ENCODE results near the gene TMCC1.
"Not testable (repeated sequence)": the region's sequence is repeated elsewhere in the genome, so short reads cannot be mapped to it uniquely, and the experiment has no call there.

Gene TMCC1

GRCh38 chr3:129831942-129832341, 61.6 kb downstream of the TMCC1 start:
- not testable (repeated sequence) for DNase-seq

DNA sequence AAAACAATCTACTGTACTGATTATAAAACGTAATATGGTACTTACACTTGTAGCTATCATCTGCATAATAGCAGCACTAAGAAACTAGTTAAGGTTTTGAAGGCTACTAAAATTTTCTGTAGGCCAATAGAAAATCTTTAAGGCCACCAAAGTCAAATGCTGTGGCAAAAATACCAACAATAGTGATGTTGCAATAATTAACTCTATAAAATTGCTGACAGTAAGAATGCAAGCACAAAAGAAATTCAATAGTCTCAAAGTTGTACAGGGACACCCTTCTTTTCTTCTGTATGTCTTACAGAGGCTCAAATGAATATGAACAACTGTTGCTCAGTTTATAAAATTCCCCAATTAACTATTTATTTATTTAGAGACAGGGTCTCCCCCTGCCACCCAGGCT, 62.0 kb downstream of the TMCC1 start:
- no peak for DNase-seq

DNA sequence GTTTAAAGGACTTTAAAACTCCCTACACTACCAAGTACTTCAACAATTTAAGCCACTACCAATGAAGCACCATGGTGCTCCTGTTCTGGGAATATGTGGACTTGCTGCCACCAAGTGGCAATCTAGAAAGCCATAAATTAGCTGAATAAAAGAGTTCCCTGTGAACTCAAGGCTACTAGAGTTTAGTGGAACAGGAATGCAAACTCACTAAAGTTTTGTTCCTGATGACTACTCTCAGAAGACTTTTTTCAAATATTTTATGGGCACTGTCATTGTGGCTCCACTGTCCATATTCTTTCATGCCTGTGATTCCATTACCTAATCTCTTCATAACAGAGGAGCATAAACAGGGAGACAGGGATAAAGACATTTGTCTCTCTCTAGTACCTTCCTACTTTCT, 63.9 kb downstream of the TMCC1 start:
- DNase-seq: no peak

DNA sequence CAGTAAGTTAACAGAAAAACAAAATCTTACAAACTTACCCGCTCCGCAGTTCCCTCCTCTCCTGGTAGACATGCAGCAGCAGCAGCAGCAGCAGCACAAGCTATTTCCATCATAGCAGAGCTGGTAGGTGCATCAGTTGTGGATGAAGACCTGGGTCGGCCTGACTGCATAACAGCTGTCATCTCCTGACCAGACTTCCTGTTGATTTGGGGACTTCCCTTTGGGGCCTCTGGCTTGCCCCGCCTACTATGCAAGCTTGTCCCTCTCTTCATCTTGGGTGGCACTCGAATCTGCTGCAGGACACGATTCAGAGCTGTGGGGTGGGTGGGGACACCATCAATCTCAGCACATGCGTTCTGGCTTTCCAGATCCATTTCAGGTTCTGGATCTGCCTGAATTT, 65.7 kb downstream of the TMCC1 start:
- no peak for DNase-seq

- no peak for DNase-seq
These were observed 68.5 kb downstream of the TMCC1 start for GRCh38 chr3:129824926-129825541.

- no peak for DNase-seq
These were observed 70.8 kb downstream of the TMCC1 start for GRCh38 chr3:129822679-129823078.

DNA sequence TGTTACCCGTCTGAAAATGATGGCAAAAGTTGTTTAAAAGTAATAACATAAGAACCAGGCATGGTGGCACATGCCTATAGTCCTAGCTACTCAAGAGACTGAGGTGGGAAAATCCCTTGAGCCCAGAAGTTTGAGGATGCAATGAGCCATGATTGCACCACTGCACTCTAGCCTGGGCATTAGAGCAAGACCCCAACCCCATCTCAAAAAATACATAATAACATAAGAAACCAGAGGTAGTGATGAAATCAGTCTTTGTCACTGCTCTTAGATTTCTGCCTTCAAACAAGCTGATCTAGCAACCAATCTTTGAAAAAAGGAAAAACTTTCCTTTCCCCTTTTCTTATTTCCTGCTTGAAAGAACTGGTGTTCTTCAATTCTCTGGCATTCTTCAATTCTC, 71.3 kb downstream of the TMCC1 start:
- DNase-seq: no peak

- DNase-seq: no peak
These were observed 72.9 kb downstream of the TMCC1 start for GRCh38 chr3:129820587-129820986.

GRCh38 chr3:129812589-129812988, 80.9 kb downstream of the TMCC1 start:
- DNase-seq: no peak

- no peak for DNase-seq
These were observed 84.2 kb downstream of the TMCC1 start for GRCh38 chr3:129809297-129809696.

- DNase-seq: no peak
These were observed 97.4 kb downstream of the TMCC1 start for GRCh38 chr3:129796146-129796545.

- DNase-seq: no peak
These were observed 98.1 kb downstream of the TMCC1 start for GRCh38 chr3:129795186-129796010.

DNA sequence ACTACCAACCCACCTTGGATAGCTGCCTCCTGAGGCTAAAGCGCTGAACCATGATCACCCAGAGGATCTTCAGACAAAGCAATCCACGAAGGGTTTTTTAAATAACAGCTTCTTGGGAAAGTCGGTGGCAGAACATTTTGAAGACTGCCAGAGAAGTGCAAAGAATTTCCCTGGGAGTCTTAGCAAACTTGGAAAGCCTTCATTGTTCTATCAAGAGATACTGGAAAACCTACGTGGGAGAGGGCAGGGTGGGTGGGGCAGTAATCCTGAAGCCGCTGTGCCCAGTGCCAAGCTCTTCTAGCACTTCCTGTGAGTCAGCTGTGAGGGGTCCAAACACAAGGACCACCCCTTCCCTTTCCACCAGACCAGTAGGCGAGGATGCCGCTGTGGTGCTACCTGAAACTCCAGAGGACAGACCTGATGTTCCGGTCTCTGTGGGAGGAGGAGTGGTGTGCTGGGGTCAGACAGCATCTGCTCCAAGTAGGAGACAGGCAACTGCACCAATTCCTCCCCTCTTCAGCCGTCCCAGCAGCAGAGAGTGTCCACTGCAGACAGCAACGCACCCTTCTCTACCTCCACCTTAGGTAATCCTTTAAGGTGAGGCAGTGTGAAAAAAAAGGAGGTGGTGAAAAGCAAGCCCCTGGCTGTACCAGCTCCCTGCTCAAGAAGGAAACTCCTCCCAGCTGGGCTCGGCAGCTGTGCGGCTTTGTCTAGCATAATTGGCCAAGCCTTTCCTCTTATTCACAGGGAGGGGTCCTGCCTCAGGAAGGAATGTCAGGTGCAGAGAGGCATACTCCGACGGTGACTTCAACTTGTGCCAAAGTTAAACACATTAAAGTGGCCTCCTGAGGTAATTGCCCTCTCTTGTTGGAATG, 99.0 kb downstream of the TMCC1 start:
- no peak for DNase-seq

DNA sequence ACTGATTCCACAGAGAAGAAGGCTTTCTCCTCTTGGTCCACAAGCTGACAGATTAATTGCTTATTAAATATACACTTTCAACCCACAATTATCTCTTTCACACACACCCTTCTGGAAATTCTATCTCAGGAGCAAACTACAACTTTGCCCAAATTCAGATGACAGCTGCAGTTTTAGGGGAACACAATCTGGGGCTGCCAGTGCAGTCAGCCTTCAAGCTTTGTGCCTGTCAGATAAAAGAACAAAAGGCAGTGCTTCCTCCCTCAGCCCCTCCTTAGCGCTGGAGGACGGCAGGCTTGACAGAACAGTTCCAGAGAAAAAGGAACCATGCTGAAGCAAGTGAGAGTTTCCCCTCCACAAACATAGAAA, 99.6 kb downstream of the TMCC1 start:
- no peak for DNase-seq

DNA sequence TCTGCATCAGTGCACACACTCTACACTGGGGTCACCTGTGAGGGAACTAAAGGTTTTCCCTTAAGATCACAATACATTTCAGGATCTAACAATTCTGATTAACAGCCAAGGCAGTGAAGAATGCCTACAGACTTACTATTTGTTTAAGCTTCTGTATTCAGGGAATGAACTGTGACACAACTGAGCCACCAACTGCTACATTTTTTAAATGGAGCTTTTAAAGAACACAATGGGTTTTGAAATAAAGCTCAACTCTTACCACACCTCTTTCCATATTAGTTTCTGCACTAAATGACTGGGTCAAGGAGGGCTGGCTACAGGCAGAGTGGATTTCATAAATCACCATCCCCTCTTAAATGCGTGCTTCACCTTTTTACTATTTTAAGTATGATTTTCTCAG, 100.2 kb downstream of the TMCC1 start:
- no peak for DNase-seq

- no peak for DNase-seq
These were observed 110.0 kb downstream of the TMCC1 start for GRCh38 chr3:129783470-129783869.

- DNase-seq: no peak
These were observed 114.6 kb downstream of the TMCC1 start for GRCh38 chr3:129778871-129779270.

DNA sequence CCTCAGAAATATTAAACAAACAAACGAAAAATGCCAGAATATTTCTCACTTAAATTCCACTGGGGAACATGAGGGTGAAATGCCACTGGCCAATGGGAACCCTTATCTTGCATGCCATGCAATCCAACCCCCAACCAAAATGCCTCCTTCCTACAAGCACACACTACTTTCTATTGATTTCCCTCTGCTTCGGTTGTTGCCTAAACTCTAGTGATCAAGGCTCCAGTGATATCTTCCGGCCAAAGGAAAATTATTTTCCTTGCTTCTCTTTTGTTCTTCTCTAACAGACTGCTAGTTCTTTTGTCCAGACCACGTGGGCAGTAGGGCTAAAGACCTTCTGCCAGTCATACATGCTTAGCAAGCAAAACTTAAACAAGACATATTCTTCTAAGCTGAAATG, 115.7 kb downstream of the TMCC1 start:
- DNase-seq: no peak

- no peak for DNase-seq
These were observed 117.6 kb downstream of the TMCC1 start for GRCh38 chr3:129775870-129776269.

- DNase-seq: no peak
These were observed 119.5 kb downstream of the TMCC1 start for GRCh38 chr3:129773691-129774663.

DNA sequence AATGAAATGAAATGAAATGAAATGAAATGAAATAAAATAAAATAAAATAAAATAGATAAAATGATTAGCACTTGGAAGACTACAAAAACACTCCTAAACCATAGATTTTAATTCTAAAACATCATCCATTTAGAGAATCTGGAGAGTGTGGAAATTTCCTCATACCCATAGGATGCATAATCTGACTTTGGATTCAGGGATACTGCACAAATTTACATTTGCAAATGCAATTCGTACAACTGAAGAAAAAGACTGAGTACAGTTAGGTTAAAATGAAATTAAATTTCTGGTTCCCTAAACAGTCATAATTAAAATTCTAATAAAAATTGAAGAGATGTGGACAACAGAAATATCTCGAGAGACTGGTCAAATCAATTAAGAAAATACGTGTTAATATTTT, 122.9 kb downstream of the TMCC1 start:
- no peak for DNase-seq

DNA sequence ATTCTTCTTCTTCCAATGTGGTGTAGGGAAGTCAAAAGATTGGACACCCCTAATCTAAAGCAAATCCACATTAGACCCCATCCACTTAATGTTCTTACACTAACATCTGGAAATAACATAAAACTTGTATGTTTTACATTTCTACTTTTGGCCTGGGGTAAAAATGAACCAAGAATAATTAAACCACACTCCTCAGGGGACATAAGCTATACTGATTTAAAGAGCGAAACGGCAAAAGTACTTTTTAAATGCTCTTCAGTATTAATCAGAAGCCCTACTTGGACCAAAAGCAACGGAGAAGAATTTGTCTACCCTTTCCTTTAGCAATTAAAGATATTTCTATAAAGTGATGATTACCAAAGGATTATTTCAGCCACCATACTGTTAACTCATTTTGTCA, 123.9 kb downstream of the TMCC1 start:
- no peak for DNase-seq

- DNase-seq: no peak
These were observed 124.8 kb downstream of the TMCC1 start for GRCh38 chr3:129768728-129769127.

Measured in activated CD4-positive, alpha-beta T cell treated with anti-CD3 and anti-CD28 coated beads for 1 hour (primary cell).